DOHH2 (cell line): ENCODE measurements around the gene HECTD1.
A peak's percentile ranks its signal among the peaks of the same experiment; 100 is the strongest.
"Not testable (repeated sequence)": the region's sequence is repeated elsewhere in the genome, so short reads cannot be mapped to it uniquely, and the experiment has no call there.

Experiments
- H3F3A ChIP-seq: fragments of 200-600 bp; sonication (generic), shearing (Covaris generic); 2 replicates; pipeline ENCODE4 v1.6.0; 2016; ENCODE audit warnings: antibody characterized with exemption, mild to moderate bottlenecking; ENCODE audit not compliant: control insufficient read depth, insufficient read depth
- H3K27ac ChIP-seq: fragments of 200-600 bp; sonication (generic); 2 replicates; pipeline ENCODE4 v1.5.1; 2014; ENCODE audit warnings: low read depth, mild to moderate bottlenecking, low read length, moderate library complexity
- H3K27me3 ChIP-seq: fragments of 200-600 bp; sonication (generic); 2 replicates; pipeline ENCODE4 v1.6.1; 2014; ENCODE audit warnings: mild to moderate bottlenecking, low read length, mixed read lengths; ENCODE audit not compliant: control insufficient read depth
- H3K36me3 ChIP-seq: fragments of 200-600 bp; sonication (generic); 2 replicates; pipeline ENCODE4 v1.6.1; 2014; ENCODE audit warnings: mild to moderate bottlenecking, low read length, moderate library complexity, mixed read lengths; ENCODE audit not compliant: control insufficient read depth
- H3K4me1 ChIP-seq: fragments of 200-600 bp; sonication (generic); 2 replicates; pipeline ENCODE4 v1.6.1; 2014; ENCODE audit warnings: mild to moderate bottlenecking, low read length, mixed read lengths; ENCODE audit not compliant: control insufficient read depth
- H3K4me2 ChIP-seq: fragments of 200-600 bp; sonication (generic); 2 replicates; pipeline ENCODE4 v1.6.0; 2014; ENCODE audit warnings: mild to moderate bottlenecking, low read length, moderate library complexity
- H3K4me3 ChIP-seq: fragments of 200-600 bp; sonication (generic); 2 replicates; pipeline ENCODE4 v1.5.1; 2014; ENCODE audit warnings: mild to moderate bottlenecking, low read length, mixed read lengths
- H3K79me2 ChIP-seq: fragments of 200-600 bp; sonication (generic); 2 replicates; pipeline ENCODE4 v1.6.1; 2014; ENCODE audit warnings: mild to moderate bottlenecking, low read length, mixed read lengths; ENCODE audit not compliant: control insufficient read depth
- H3K9me2 ChIP-seq: fragments of 200-600 bp; sonication (generic); replicated peaks from 2 replicates; pipeline ENCODE4 v1.6.1; 2014; ENCODE audit warnings: mild to moderate bottlenecking, low read length, mixed read lengths; ENCODE audit not compliant: control insufficient read depth
- H3K9me3 ChIP-seq: fragments of 200-600 bp; sonication (generic); 2 replicates; pipeline ENCODE4 v1.6.1; 2014; ENCODE audit warnings: antibody characterized with exemption, low read length, mixed read lengths; ENCODE audit not compliant: control insufficient read depth, insufficient read depth
- H4K20me1 ChIP-seq: fragments of 200-600 bp; sonication (generic); 2 replicates; pipeline ENCODE4 v1.6.0; 2014; ENCODE audit warnings: low read depth, mild to moderate bottlenecking, antibody characterized with exemption, low read length, moderate library complexity; ENCODE audit not compliant: control insufficient read depth, insufficient read depth
- EZH2phosphoT487 ChIP-seq: fragments of 200-600 bp; sonication (generic); IDR thresholded peaks from 2 replicates; pipeline ENCODE4 v1.6.1; 2017; ENCODE audit warnings: borderline replicate concordance, mild to moderate bottlenecking, antibody characterized with exemption, low read length, moderate library complexity, mixed read lengths
- TF ChIP-seq, protein P1 (sequence below): fragments of 200-600 bp; sonication (generic); IDR thresholded peaks from one replicate; pipeline ENCODE4 v1.5.1; 2014; ENCODE audit warnings: antibody characterized with exemption, mild to moderate bottlenecking, low read depth, low read length; ENCODE audit not compliant: poor library complexity, severe bottlenecking

HECTD1 gene

DNA sequence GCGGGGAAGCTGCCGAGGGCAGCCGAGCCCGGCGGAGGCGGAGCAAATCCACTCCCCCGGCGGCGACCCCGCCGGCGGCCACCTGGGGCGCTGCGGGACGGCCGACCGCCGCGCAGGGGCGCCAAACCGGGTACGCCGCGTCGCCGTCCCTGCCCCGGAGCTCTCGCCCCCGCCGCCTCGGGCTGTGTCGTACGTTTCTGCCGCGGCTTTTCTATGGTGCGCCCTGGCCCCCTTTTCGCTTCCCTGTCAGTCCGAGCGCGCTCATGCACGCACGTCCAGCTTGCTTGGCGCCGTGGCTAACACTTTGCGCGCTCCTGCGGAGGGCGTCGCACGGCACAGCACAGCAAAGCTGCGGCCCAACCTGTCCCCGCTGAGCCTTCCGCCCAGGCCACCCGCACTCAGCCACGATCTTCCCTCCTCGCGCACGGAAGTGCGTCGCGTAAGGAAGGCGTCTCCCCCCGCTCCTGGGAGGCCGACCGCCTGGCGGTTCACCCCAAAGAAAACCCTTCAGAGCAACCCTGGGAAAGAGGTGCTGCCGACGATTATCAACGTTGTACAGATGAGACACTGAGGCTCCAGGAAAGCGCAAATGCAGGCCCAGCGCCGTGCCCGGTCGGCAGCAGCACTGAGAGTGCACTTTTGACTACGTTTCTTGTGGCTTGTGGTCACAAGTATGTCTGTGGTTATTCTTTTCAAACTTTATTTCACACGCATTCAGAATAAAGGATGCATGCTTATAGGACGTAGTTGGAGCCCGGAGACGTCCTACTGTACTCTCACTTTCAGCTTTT, at the start of gene HECTD1:
HECTD1 (minus strand) TSS at position 39 of the 791 bp plus-strand sequence. CDS start 1,857 bp downstream, outside the sequence.
- Histone ChIP-seq H3K4me2 (peak within 1 kb of the TSS; percentile 75), H3K36me3 (peaks cover 35% of the 10 kb centered on the region), H3K27me3 (no peaks in the 10 kb centered on the region), H3K79me2 (peaks cover 44% of the 10 kb centered on the region), H3F3A (peaks cover 12% of the 10 kb centered on the region), H3K27ac (peak within 1 kb of the TSS; percentile 81), H3K4me1 (peaks cover 19% of the 10 kb centered on the region), H3K9me3 (no peaks in the 10 kb centered on the region), H3K9me2 (no peaks in the 10 kb centered on the region), H4K20me1 (peaks cover 7% of the 10 kb centered on the region; the same call in 1 of the 2 replicates), H3K4me3 (peak within 1 kb of the TSS; percentile 76)
- TF ChIP-seq EZH2phosphoT487: no peak
- TF ChIP-seq, protein P1, sequence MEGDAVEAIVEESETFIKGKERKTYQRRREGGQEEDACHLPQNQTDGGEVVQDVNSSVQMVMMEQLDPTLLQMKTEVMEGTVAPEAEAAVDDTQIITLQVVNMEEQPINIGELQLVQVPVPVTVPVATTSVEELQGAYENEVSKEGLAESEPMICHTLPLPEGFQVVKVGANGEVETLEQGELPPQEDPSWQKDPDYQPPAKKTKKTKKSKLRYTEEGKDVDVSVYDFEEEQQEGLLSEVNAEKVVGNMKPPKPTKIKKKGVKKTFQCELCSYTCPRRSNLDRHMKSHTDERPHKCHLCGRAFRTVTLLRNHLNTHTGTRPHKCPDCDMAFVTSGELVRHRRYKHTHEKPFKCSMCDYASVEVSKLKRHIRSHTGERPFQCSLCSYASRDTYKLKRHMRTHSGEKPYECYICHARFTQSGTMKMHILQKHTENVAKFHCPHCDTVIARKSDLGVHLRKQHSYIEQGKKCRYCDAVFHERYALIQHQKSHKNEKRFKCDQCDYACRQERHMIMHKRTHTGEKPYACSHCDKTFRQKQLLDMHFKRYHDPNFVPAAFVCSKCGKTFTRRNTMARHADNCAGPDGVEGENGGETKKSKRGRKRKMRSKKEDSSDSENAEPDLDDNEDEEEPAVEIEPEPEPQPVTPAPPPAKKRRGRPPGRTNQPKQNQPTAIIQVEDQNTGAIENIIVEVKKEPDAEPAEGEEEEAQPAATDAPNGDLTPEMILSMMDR: peak; percentile 69

DNA sequence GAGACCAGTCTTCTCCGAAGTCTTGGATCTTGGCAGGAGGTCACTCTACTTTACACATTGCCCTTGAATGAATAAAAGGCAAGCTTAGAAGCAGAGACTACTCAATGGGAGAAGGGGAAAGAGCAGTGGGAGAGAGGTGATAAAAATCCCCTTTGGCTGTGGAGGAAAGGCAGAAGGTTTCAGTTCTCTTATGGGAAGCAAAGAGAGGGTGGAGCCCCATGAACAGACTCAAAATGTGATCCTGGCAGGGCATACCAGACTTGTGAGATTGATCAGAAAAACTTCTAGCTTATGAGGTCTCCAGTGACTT, 49.6 kb upstream of the HECTD1 start:
- TF ChIP-seq, protein P1: no peak
- no peak for TF ChIP-seq EZH2phosphoT487
- Histone ChIP-seq H3K9me2 (no peaks in the 10 kb centered on the region), H3K9me3 (no peaks in the 10 kb centered on the region), H3K27me3 (no peaks in the 10 kb centered on the region), H3K27ac (no peak overlapping the region), H4K20me1 (no peaks in the 10 kb centered on the region), H3K4me3 (no peak overlapping the region), H3K4me1 (peaks cover 12% of the 10 kb centered on the region), H3K36me3 (no peaks in the 10 kb centered on the region), H3K4me2 (no peak overlapping the region), H3K79me2 (no peaks in the 10 kb centered on the region), H3F3A (no peaks in the 10 kb centered on the region)

DNA sequence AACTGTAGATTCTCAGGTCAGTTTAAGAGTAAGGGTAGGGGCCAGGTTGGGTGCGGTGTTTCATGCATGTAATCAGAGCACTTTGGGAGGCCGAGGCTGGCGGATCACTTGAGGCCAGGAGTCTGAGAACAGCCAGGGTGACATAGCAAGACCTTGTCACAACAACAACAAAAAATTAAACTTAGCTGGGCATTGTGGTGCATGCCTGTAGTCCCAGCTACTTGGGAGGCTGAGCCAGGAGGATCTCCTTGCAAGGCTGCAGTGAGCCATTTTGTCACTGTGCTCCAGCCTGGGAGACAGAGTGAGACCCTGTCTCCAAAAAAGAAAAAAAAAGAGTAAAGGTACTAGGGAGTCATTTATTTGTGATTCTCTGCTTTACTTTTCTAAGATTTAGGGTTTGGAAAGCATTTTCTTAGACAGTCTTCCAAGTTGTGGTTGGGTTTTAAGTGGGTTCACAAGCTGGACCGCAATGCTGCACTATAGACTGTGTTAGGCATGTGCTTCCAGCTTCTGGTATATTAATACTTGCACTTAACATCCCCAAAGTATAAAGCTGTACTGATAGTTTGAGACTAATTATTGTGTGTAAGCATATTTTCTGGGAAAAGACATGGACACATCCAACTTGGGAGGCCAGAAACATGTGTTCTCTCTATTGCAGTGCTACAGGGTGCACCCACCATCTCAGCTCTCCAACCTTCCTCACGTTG, 49.1 kb upstream of the HECTD1 start:
- Histone ChIP-seq H3K9me3 (no peaks in the 10 kb centered on the region), H3K36me3 (no peaks in the 10 kb centered on the region), H3K4me1 (peaks cover 7% of the 10 kb centered on the region), H3K27ac (no peak overlapping the region), H3K4me2 (no peak overlapping the region), H4K20me1 (no peaks in the 10 kb centered on the region), H3K4me3 (no peak overlapping the region), H3K27me3 (no peaks in the 10 kb centered on the region), H3K79me2 (no peaks in the 10 kb centered on the region), H3K9me2 (no peaks in the 10 kb centered on the region), H3F3A (no peaks in the 10 kb centered on the region)
- no peak for TF ChIP-seq EZH2phosphoT487
- TF ChIP-seq, protein P1: no peak

DNA sequence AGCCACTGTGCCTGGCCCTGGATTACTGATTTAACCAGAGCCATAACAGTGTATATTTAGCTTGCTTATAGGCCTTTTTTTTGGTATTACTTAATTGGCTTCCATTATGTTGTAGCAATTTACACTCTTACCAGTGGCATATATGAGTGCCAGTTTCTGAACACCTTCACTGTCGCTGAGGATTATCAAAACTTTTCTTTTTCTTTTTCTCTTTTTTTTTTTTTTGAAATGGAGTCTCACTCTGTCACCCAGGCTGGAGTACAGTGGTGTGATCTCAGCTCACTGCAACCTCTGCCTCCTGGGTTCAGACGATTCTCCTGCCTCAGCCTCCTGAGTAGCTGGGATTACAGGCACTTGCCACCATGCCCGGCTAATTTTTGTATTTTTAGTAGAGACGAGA, 48.3 kb upstream of the HECTD1 start:
- not testable (repeated sequence) for H3K27ac ChIP-seq, H3K4me1 ChIP-seq, H3K79me2 ChIP-seq, H3K9me2 ChIP-seq, H3K9me3 ChIP-seq, H4K20me1 ChIP-seq, H3K4me3 ChIP-seq, H3K27me3 ChIP-seq, H3K4me2 ChIP-seq, H3F3A ChIP-seq, H3K36me3 ChIP-seq
